Midbrain (tissue), 1 donor: Measurements from ENCODE around the gene TAS2R14.
A peak's percentile ranks its signal among the peaks of the same experiment; 100 is the strongest.

Experiments used
- DNase-seq: peaks from one replicate; lab custom pipeline; 2025; lab: John Stamatoyannopoulos, UW

Gene TAS2R14

GRCh38 chr12:10939163-10939562 is at the start of gene TAS2R14:
Gene TAS2R14 (minus strand): TSS chr12:10939263. CDS start chr12:10939207, 56 bp downstream.
- no peak for DNase-seq

GRCh38 chr12:10986812-10987211 is 47.7 kb upstream of the TAS2R14 start, which contains the start of gene TAS2R50:
Gene TAS2R50 (minus strand): TSS chr12:10986912. CDS start chr12:10986860, 52 bp downstream.
- no peak for DNase-seq

GRCh38 chr12:10982244-10982643 is 43.2 kb upstream of the TAS2R14 start:
- DNase-seq = no peak

GRCh38 chr12:10974965-10975364 is 35.9 kb upstream of the TAS2R14 start:
- DNase-seq = no peak

- no peak for DNase-seq
Observed at GRCh38 chr12:10968765-10969456, 29.8 kb upstream of the TAS2R14 start.

GRCh38 chr12:10967409-10967808 is 28.3 kb upstream of the TAS2R14 start:
- no peak for DNase-seq

GRCh38 chr12:10966314-10966713 is 27.3 kb upstream of the TAS2R14 start:
- no peak for DNase-seq

GRCh38 chr12:10965476-10965875 is 26.4 kb upstream of the TAS2R14 start:
- DNase-seq = no peak

GRCh38 chr12:10960211-10960610 is 21.1 kb upstream of the TAS2R14 start:
- no peak for DNase-seq

GRCh38 chr12:10959804-10960203 is 20.7 kb upstream of the TAS2R14 start:
- peak; percentile 64 for DNase-seq

- no peak for DNase-seq
Observed at GRCh38 chr12:10957741-10958140, 18.7 kb upstream of the TAS2R14 start.

- no peak for DNase-seq
Observed at GRCh38 chr12:10956085-10956484, 17.0 kb upstream of the TAS2R14 start.

- peak; percentile 26 for DNase-seq
Observed at GRCh38 chr12:10952645-10953044, 13.6 kb upstream of the TAS2R14 start.

GRCh38 chr12:10943167-10943566 is 4.1 kb upstream of the TAS2R14 start:
- no peak for DNase-seq

- no peak for DNase-seq
Observed at GRCh38 chr12:10941916-10942607, 3.0 kb upstream of the TAS2R14 start.

GRCh38 chr12:10941369-10941768 is 2.3 kb upstream of the TAS2R14 start:
- no peak for DNase-seq

GRCh38 chr12:10940389-10940788 is 1.3 kb upstream of the TAS2R14 start:
- no peak for DNase-seq

GRCh38 chr12:10936506-10936905 is 2.6 kb downstream of the TAS2R14 start:
- no peak for DNase-seq

- DNase-seq = no peak
Observed at GRCh38 chr12:10928746-10929286, 10.2 kb downstream of the TAS2R14 start, which contains the start of gene PRH2. Gene PRH2 (plus strand): TSS chr12:10929236. CDS start chr12:10929274, 38 bp downstream.

- no peak for DNase-seq
Observed at GRCh38 chr12:10926269-10926668, 12.8 kb downstream of the TAS2R14 start.

- DNase-seq = no peak
Observed at GRCh38 chr12:10919809-10920208, 19.3 kb downstream of the TAS2R14 start.

- DNase-seq = no peak
Observed at GRCh38 chr12:10910380-10910779, 28.7 kb downstream of the TAS2R14 start.

- DNase-seq = no peak
Observed at GRCh38 chr12:10909462-10909861, 29.6 kb downstream of the TAS2R14 start, which contains the start of gene TAS2R13. Gene TAS2R13 (minus strand): TSS chr12:10909562. CDS start chr12:10909298, 264 bp downstream.
